Stimulated activated naive CD8-positive, alpha-beta T cell treated with anti-CD3 and anti-CD28 coated beads, Interleukin-15, Interleukin-2, amounts not matched to agents 100 U/mL and 50 U/mL, for 24 hours (primary cell): ENCODE data around the gene IFIH1.

Experiments
- ATAC-seq: fragments of 150-1000 bp; cut with Tn5 transposase; one replicate; pipeline ENCODE4 v1.10.0; 2021
- DNase-seq: peaks from one replicate; pipeline ENCODE4 v3.0.0; 2021

IFIH1 gene

DNA sequence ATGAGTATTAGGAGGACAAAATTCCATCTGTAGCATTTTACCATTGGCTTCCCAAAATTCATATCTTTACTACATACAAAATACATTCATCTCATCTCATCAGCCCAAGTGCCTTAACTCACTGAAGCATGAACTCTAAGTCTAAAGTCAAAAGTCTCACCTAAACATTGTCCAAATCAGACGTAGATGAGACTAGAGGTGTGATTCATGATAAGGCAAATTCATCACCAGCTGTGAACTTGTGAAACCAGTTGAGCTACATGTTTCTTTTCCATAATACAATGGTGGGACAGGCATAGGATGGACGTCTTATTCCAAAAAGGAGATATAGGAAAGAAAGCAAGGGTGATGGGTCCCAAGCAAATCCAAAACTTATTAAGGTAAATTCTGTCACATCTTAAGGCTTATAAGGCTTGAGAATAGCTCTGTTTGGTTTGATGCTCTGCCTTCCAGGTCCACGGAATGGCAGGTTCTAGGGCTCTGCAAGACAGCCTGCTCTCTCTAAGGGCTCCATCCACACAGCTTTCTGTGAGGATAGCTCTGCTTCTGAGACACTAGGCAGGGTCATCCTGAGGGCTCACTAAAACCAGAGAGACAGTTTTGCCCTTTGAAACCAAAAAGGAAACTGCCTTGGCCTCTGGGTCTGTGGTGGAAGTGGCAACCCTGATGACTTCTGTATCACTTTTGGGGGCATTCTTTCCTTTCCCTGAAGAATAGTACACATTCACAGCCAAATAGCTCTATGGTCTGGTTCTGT is 9.6 kb downstream of the IFIH1 start:
- DNase-seq = no peak
- peak; percentile 63 for ATAC-seq

DNA sequence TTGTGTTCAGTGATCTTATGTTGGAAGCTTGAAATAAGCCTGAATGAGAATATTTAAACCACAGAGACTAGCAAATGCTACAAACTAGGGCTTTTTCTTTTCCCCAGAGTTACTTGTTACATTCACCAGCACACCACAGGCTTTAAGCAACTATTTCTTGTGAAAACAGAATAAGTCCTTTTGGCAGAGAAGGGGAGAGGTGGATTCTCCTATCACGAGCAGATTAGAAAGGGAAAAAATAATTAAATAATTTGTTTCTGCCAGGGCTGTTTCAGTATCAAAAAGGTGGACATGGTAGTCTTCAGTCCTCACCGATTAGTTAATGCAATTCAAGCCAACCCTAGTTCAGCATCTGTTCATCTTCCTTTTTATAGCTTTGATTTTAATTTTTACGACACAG is 12.6 kb downstream of the IFIH1 start:
- no peak for DNase-seq
- no peak for ATAC-seq

DNA sequence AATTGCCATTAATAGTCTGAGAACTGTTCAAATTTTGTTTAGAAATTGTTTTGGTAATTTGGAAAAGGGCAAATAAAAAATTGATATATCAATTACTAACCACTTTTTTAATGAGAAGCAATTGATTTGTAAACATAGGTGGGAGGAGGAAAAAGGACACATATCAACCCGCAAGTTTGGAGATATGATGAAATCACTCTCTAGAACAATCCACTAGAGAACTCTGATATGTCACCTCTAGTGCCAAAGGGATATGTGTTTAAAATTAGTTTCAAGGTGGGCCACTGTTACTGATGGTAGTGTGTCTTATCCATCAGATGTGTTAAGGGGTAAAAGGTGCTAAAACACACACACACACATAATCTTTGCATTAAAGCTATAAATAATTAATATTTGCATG is 16.6 kb downstream of the IFIH1 start:
- DNase-seq = no peak
- ATAC-seq = no peak

DNA sequence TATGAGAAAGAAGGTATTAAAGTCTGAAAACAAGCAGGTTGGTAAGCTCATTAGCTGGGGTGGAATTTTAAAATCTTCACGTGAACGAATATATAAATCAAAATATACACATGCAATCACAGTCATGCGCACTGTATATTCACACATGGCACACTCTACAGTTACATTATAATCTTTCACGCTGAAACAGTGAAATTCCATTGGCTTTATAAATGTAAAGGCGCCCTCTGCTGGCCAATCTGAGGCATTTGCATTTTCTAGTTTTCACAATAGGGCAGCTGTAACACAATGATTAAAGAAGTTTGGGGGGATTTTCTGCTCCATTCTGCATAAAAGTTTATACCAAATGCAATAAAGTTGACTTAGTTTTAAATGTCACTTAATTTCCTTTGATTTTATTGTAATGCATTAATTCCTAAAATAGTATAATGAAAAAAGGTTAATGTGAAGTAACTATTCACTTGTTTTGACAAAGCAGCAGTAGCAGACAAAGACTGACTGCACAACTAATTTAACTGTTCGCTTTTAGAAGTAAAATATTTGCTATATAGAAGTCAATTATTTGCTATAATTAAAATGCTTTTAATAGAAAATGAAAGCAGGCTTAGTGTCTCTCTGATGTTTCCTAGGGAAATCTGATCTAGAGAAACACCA is 17.2 kb downstream of the IFIH1 start:
- peak; percentile 85 for ATAC-seq

DNA sequence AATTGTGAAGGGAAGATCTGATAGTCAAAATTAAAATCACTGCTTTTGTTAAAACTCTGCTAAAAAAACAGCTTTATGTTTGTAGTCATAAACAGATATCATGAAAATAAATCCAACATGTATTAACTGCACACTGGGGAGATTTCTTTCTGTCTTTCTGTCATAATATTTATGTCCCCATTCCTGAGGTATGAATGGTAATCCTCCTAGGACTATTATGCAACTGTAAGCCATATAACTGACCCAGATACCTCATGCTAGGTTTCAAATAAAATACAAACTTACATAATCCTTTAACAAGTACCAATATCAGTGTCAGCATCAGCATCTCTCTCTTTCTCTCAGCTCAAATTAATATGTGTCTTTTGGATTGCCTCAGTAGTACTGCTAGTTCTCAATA is 18.2 kb downstream of the IFIH1 start:
- ATAC-seq (no peak), DNase-seq (no peak)

More for the DNA sequence above, 17.2 kb downstream of the IFIH1 start:
- peak; percentile 58 for DNase-seq

DNA sequence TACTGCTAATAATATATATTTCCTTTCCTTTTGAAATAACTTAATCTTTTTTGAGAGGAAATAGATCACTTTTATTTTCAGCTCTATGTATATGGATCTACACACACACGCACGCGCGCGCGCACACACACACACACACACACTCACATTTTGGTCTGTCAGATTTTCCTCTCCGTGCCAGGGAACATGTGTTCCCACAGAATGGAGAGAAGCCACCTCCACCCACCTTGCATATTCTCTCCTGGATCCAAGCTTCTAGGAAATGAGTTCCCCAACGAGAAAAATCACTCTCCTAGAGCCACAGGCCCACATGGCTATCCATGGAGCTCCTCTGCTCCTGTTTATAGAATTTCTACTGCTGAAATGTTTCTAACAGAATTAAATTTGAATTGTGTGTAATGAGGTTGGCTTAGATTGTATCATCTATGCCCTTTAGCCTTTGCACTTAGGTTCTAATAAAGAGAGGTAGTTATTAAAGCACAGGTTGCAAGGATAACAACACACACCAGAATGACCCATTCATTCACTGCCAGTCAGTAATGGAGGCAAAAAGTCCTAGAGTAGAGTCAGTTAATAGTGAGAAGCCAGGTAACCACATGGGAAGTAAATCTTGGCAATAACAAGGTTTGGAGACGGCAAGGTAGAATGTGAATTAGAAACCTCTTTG is 19.7 kb downstream of the IFIH1 start:
- ATAC-seq (no peak), DNase-seq (no peak)

DNA sequence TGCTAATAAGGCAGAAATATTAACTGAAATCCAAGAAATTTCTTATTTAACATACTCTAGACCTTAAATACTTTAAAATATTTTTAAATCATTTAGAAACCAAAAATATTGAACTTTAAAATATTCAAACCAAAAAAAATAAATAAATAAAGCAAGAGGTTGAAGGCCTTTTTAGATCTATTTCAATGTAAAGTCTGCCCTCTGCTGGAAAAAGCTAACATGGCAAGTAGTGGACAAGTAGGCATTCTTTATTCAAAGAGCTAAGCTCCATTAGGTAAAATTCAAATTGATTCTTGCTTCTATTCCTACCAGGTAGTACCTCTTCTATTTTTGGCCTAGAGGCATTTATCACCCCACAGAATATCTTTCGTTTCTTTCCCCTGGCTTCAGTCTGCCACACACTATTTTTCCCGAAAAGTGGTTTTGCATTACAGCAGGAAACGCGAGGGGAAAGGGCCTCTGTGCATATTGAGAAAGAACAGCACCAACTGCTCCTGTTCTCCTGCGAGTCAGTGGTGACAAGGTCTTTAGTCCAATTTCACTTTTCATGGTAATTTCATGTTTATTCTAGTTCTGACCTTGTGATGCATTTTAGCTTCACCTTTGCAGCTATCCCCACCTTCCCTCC is 20.4 kb downstream of the IFIH1 start:
- no peak for ATAC-seq
- peak; percentile 65 for DNase-seq

DNA sequence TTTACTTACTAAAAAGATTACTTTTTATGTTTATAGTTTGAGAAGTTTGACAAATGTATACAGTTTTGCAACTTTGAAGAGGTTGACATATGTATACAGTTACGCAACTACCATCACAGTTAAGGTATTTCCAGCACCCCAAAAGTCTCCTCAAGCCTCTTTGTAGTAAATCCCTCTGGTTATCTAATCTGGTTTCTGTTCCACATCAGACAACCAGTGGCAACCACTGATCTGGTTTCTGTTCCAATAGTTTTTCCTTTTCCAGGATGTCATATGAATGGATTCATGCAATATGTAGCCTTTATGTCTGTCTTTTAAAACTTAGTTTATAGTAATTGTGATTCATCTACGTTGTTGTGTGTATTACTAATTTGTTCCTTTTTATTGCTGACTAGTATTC is 23.5 kb downstream of the IFIH1 start:
- DNase-seq = no peak
- ATAC-seq = no peak

DNA sequence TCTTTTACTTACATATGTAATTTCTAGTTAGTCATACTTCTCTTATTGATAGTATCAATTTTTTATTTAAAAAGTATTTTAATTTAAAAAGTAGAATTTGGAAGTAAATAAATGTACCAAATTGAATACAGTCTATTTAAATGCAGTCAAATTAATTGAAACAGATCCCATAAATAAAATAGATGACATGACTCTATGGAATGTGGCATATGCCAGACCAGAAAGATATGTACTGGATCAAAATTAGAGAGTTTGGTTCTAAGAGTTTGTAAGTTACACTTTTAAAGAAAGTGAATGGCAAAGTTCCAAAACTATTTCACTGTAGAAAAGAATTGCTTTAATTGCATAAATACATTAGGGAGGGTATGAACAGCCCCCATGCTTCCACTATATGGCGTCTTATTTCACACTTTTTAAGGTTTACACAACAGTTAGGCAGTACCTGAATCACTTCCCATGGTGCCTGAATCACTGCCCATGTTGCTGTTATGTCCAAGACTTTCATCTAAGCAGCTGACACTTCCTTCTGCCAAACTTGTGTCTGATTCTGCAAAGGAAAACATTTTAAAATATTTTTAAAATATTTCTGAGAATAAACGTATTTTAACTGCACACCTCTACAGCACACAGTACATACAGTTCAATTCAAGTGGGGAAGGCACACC is 25.2 kb downstream of the IFIH1 start:
- ATAC-seq (no peak), DNase-seq (no peak)

DNA sequence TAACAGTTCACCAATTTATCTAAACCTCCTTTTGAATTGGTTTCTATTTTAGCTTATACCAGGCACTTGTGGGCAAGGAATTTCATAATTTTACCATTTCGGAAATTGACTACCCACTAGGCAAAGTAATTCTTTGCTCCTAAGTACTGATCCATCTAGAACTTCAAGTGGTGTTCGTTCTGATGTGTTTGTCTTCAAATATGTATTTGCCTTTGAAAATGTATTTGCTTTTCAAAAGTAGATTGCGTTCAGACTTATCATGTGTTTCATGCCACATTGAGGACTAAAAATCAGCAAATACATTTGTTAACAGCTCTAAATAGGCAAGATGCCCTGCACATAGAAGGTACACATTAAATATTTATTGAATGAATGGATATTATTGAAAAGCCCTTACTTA is 26.7 kb downstream of the IFIH1 start:
- no peak for ATAC-seq

DNA sequence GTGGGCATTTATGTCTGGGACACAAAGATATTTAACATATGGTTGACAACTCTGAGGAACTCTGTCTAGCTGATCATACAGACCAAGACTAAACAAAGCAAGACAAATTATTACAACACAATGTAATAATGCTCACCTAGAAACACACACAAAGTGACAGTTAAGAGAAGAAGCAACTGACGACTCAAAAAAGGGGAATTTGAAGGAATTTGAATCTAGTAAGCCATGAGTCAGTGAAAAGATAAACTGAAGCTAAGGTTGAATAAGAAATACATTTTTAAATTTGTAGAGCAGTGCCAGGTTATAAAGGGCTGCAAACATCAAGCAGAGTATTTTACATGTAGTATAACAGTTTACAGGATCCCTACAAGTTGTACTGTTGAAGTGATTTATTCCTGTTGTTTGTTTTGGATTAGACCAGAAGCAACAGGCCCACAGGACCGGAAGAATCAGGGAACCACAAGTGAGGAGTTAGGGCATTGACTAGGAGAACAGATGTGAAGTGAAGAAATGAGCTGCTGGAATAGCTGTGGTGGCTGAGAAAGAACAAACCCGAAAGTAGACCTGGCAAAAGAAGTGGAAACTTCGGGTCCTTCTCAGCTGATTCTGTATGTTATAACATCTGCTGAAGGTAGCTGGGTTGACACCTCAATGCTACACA is 35.6 kb downstream of the IFIH1 start:
- ATAC-seq = no peak
- no peak for DNase-seq

More for the DNA sequence above, 26.7 kb downstream of the IFIH1 start:
- no peak for DNase-seq

DNA sequence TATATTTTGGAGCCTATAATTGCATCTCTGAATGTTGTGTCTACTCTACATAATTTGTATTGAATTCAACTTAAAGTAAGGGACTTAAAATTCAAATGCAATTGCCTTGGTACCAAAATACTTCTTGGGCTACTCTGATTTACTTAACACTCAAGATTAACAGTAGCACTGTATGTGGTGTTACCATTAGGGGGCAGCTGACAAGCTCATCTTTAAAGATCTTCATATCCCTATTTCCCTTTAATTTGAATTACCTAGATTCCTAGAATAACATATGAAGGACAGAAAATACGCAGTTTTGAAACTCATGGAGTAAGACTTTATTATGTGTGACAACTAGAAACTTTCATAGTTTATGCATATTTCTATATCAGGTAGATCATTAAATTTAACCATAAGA is 37.8 kb downstream of the IFIH1 start:
- ATAC-seq (no peak), DNase-seq (no peak)

DNA sequence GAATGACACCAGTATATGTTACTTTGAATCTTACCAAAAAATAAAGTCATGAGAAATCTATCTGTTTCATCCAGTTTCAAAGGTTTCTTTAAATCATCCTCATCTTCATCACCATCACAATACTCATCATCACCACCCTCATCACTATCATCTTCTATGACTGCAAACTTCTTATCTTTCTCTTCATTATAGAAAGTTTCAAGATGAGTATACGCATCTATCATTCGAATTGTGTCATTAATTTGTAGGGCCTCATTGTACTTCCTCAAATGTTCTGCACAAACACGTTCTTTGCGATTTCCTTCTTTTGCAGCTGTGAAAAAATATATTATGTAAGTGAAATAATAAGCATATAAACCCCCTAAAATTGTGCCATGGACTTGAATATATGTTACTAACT is 41.1 kb downstream of the IFIH1 start:
- ATAC-seq (no peak), DNase-seq (no peak)

DNA sequence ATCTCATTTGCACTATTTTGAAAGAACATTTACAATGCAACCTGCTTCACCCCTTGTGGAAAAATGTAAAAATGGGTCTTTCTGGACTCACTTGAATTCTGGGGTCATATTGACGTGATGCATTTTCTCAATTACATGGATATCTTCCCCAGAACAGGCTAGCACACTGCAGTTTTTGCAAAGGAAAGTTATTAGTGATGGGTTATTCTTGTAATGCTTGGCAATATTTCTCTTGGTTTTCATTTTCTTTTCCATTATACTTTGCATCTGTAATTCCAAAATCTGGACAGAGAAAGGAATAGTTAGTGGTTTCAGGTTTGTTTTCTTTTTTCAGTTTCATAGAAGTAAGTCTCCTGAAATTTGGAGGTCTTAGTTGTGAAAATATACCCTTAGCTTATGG is 50.5 kb downstream of the IFIH1 start:
- no peak for DNase-seq
- ATAC-seq = no peak

DNA sequence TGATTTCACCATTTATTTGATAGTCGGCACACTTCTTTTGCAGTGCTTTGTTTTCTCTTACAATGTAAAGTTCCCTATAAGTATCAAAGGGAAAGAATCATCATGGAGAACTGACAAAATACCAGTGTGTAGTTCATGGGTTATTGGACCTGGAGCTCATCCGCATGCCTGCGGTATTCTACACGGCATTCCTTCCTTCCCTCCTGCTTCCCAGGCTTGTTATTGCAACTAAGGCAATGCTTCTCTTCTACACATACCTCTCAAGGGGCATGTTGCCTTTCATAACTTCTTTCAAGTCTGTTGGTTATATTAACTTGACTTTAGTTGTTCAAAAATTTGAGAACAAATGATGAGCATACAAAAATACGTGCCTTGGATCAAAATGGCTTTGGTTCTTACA is 51.0 kb downstream of the IFIH1 start:
- no peak for DNase-seq
- ATAC-seq = no peak

DNA sequence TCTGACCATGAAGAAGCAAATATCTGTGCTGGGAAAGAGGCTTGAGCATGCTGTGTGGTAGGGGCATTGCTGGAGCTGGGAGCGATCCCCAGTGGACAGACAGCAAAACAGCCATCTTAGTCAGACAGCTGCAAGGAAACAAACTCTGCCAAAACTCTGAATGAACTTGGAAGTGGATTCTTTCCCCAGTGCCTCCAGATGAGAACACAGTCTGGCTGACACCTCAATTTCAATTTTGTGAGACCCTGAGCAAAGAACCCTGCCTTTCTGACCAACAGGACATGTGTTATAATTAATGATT is 52.1 kb downstream of the IFIH1 start:
- no peak for ATAC-seq
- DNase-seq = no peak

DNA sequence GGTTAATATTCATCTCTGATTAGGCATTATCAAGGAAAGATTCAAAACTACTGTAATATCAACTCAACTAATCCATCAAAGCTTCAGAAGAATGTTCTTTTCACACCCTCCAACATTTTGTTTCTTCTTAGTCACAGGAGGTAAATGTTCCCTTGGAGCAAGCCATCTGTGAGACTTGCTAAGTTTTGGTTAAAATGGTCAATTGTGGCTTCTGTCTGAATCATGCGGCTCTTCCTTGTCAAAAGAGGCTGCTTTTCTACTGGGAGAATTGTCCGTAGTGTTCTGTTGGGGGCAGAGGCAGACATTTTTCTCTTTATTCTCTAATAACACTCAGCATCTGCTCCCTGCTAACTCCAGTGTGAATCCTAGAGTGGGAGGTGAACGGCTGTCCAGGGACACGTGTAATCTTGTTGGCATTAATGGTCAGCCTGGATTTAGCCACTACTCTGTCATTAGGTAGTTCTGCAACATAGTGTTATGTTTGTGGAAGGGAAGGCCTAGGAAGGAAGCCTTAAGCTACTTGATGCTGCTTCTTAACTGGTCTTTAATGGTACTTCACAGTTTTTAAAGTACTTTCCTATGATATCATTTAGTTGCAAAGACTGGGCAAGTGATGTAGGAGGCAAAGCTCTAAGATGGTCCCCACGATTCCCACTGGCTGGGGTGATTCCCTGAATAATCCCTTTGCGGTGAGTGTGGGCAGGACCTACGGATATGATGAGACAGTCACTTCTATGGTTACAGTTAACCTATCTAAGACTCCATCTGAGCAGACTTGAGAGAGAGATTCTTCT is 52.6 kb downstream of the IFIH1 start:
- ATAC-seq = no peak

DNA sequence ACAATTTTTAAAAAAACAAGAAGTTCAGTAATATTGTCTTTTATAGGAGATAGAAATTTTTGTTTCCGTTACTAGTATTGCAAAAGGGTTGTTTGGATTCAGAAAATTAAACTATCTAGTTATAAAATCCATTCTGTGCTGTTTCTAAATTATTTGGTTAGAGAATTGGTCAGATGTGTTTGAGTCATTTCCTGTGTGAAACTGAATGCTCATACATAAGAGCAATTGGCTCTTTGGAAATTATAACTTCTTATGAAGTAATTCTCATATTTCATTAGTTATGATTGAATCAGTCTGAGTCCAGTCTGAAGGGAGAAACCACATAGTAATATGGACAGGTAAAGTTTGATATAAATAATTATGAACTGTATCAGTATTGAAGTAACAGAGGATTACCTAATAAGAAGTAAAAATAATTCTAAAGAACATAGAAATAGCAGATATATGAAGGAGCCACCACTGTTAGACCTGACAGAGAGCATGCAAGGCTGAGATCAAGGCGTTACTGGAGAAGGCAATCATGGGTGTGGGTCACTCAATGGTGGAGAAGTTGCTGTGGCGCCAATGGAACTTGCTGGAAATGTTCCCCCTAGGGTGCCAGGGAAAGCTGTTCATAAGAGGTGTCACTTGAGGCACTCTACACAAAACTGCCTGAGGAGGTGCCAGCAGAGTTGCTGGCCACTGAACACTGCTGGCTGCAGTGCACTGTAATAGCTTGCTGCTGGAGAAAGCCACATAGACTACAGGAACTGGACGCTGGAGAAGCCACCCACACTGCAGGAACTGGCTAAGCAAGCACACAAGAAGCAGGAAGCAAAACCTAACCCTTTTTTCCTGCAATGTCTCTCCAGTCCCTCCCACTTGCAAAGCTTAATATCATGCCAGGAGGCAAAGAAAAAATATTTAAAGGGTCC is 57.2 kb downstream of the IFIH1 start:
- DNase-seq (no peak), ATAC-seq (peak; percentile 61)

More for the DNA sequence above, 52.6 kb downstream of the IFIH1 start:
- no peak for DNase-seq

DNA sequence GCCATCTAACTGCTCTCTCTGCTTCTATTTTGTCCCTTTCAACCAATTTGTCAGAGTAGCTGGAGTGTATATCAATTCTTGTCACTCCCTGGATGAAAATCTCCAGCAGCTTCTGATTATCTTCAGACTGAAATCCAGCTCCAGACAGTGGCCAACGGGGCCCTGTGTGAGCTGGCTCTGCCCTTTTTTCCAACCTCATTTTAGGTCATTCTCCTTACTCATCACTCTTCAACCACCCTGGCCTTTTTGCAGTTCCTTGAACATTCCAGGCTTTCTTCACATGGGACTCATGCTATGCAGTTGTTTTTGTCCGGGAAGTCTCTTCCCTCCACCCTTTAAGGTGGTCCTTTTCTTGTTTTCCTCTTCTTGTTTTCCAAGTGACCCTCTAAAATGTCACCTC is 59.8 kb downstream of the IFIH1 start:
- no peak for DNase-seq
- no peak for ATAC-seq

DNA sequence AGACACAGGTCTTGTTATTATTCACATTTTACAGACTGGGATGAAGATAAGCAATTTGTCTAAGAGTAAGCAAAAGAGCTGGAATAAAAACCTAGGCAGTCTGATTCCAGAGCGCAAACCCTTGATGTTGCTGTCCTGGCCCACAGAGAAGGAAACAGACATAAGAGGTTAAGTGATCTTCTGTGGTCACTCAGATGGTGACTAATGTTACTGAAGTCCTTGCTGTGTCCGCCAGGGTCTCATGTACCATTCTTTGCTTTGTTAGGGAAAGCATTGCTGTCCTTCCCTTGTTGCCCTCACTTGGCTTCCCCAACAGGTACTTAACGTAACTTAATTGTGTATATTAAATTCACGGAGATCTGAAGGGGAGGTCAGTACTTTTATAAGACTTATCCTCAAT is 60.3 kb downstream of the IFIH1 start:
- DNase-seq (no peak), ATAC-seq (no peak)
